Neural progenitor cell (in vitro differentiated cells): Measurements from ENCODE around the gene ATOH7. TPM values are rescaled to one million over a fixed set of nuclear protein-coding genes. Genes with fewer than 3 reads are reported as not detected.
"Not testable (repeated sequence)": the region's sequence is repeated elsewhere in the genome, so short reads cannot be mapped to it uniquely, and the experiment has no call there.

Experiments
- DNase-seq: peaks from one replicate; pipeline ENCODE4 v3.0.0-alpha.2; 2016; ENCODE audit warnings: low spot score
- H2AFZ ChIP-seq: fragments of 200-600 bp; sonication (generic); replicated peaks from 2 replicates; pipeline ENCODE4 v1.6.1; 2016; ENCODE audit warnings: antibody characterized with exemption
- H3F3A ChIP-seq: fragments of 200-600 bp; sonication (generic); 2 replicates; pipeline ENCODE4 v1.6.1; 2016; ENCODE audit warnings: antibody characterized with exemption, low read depth
- H3K27ac ChIP-seq: fragments of 200-600 bp; sonication (generic); 2 replicates; pipeline ENCODE4 v1.5.1; 2016; ENCODE audit warnings: mild to moderate bottlenecking
- H3K27me3 ChIP-seq: fragments of 200-600 bp; sonication (generic); 2 replicates; pipeline ENCODE4 v1.6.1; 2016; ENCODE audit warnings: mild to moderate bottlenecking, moderate library complexity
- H3K36me3 ChIP-seq: fragments of 200-600 bp; sonication (generic); 2 replicates; pipeline ENCODE4 v1.5.1; 2016
- H3K4me1 ChIP-seq: fragments of 200-600 bp; sonication (generic); 2 replicates; pipeline ENCODE4 v1.6.1; 2016; ENCODE audit warnings: mixed run types
- H3K4me2 ChIP-seq: fragments of 200-600 bp; sonication (generic); 2 replicates; pipeline ENCODE4 v1.6.1; 2016
- H3K4me3 ChIP-seq: fragments of 200-600 bp; sonication (generic); 2 replicates; pipeline ENCODE4 v1.5.1; 2016
- H3K79me2 ChIP-seq: fragments of 200-600 bp; sonication (generic); 2 replicates; pipeline ENCODE4 v1.6.1; 2016; ENCODE audit warnings: low read depth
- H3K9ac ChIP-seq: fragments of 200-600 bp; sonication (generic); 2 replicates; pipeline ENCODE4 v1.6.1; 2016
- H3K9me3 ChIP-seq: fragments of 200-600 bp; sonication (generic); 2 replicates; pipeline ENCODE4 v1.5.1; 2016; ENCODE audit warnings: low read depth
- H4K20me1 ChIP-seq: fragments of 200-600 bp; sonication (generic); 2 replicates; pipeline ENCODE4 v1.6.1; 2016; ENCODE audit warnings: low read depth
- H3K27ac Mint-ChIP-seq: 3 replicates; pipeline ENCODE4 v1.8.0; 2021; ENCODE audit warnings: mixed read lengths
- H3K27me3 Mint-ChIP-seq: 2 replicates; pipeline ENCODE4 v1.8.0; 2022; ENCODE audit warnings: low read depth, mild to moderate bottlenecking, inconsistent platforms, moderate library complexity, mixed read lengths; ENCODE audit not compliant: insufficient read depth
- H3K36me3 Mint-ChIP-seq: 3 replicates; pipeline ENCODE4 v1.8.0; 2021; ENCODE audit warnings: mixed read lengths
- H3K4me1 Mint-ChIP-seq: 3 replicates; pipeline ENCODE4 v1.8.0; 2021; ENCODE audit warnings: mixed read lengths
- H3K4me3 Mint-ChIP-seq: 3 replicates; pipeline ENCODE4 v1.8.0; 2021; ENCODE audit warnings: mild to moderate bottlenecking, moderate library complexity, mixed read lengths
- H3K9me3 Mint-ChIP-seq: 3 replicates; pipeline ENCODE4 v1.8.0; 2020; ENCODE audit warnings: mixed read lengths
- CTCF ChIP-seq: fragments of 200-600 bp; sonication (generic); IDR thresholded peaks from 2 replicates; pipeline ENCODE4 v1.5.1; 2017; ENCODE audit warnings: antibody characterized with exemption, mild to moderate bottlenecking
- EZH2 ChIP-seq: fragments of 200-600 bp; sonication (generic); IDR thresholded peaks from 2 replicates; pipeline ENCODE4 v1.6.1; 2017; ENCODE audit warnings: antibody characterized with exemption, mild to moderate bottlenecking, moderate library complexity
- EZH2phosphoT487 ChIP-seq: fragments of 200-600 bp; sonication (generic); IDR thresholded peaks from 2 replicates; pipeline ENCODE4 v1.6.1; 2017; ENCODE audit warnings: antibody characterized with exemption
- total RNA-seq: library from RNA; depleted of rRNA; stranded (reverse); fragments of >200 nt; gene quantifications from 2 replicates; pipeline ENCODE4 v1.2.3, GENCODE V29; 2015; ENCODE audit warnings: low replicate concordance

Gene ATOH7
- total RNA-seq, 1 donor from 2014 or later, result not detected

- Histone ChIP-seq H3K36me3 (no peaks in the 10 kb centered on the region), H3K79me2 (no peaks in the 10 kb centered on the region), H3K9me3 (no peaks in the 10 kb centered on the region), H3K4me2 (peak overlapping the region; percentile 61), H3K4me3 (no peak overlapping the region), H2AFZ (no peak overlapping the region), H3K9ac (no peak overlapping the region), H3K27ac (no peak overlapping the region), H3K4me1 (peaks cover 33% of the 10 kb centered on the region), H4K20me1 (no peaks in the 10 kb centered on the region), H3F3A (peaks cover 31% of the 10 kb centered on the region), H3K27me3 (no peaks in the 10 kb centered on the region)
- Mint-ChIP-seq H3K4me1 (peaks cover 14% of the 10 kb centered on the region), H3K27ac (no peak overlapping the region), H3K4me3 (peak overlapping the region; percentile 9), H3K9me3 (peaks cover 2% of the 10 kb centered on the region), H3K27me3 (peaks cover 11% of the 10 kb centered on the region), H3K36me3 (no peaks in the 10 kb centered on the region)
- DNase-seq, result peak; percentile 37
- TF ChIP-seq CTCF, result no peak
- no peak for TF ChIP-seq EZH2
- no peak for TF ChIP-seq EZH2phosphoT487
Observed at GRCh38 chr10:68251625-68252495, 19.9 kb upstream of the ATOH7 start.

- Histone ChIP-seq H3K4me2 (peak overlapping the region; percentile 61), H3F3A (peaks cover 31% of the 10 kb centered on the region), H3K9me3 (no peaks in the 10 kb centered on the region), H3K27me3 (no peaks in the 10 kb centered on the region), H3K27ac (no peak overlapping the region), H3K9ac (no peak overlapping the region), H3K36me3 (no peaks in the 10 kb centered on the region), H3K4me3 (no peak overlapping the region), H3K4me1 (peaks cover 33% of the 10 kb centered on the region), H3K79me2 (no peaks in the 10 kb centered on the region), H2AFZ (no peak overlapping the region), H4K20me1 (no peaks in the 10 kb centered on the region)
- Mint-ChIP-seq H3K4me1 (peaks cover 14% of the 10 kb centered on the region), H3K27ac (no peak overlapping the region), H3K36me3 (no peaks in the 10 kb centered on the region), H3K27me3 (peaks cover 11% of the 10 kb centered on the region), H3K4me3 (no peak overlapping the region), H3K9me3 (peaks cover 2% of the 10 kb centered on the region)
- peak; percentile 82 for DNase-seq
- no peak for TF ChIP-seq EZH2
- TF ChIP-seq EZH2phosphoT487, result peak; percentile 35
Observed at GRCh38 chr10:68251151-68251550, 19.2 kb upstream of the ATOH7 start.

GRCh38 chr10:68249297-68249696 lies 17.4 kb upstream of the ATOH7 start:
- Mint-ChIP-seq H3K9me3 (peaks cover 2% of the 10 kb centered on the region), H3K36me3 (no peaks in the 10 kb centered on the region), H3K27me3 (peaks cover 7% of the 10 kb centered on the region), H3K4me3 (no peak overlapping the region), H3K4me1 (peaks cover 14% of the 10 kb centered on the region), H3K27ac (no peak overlapping the region)
- Histone ChIP-seq H3K9me3 (no peaks in the 10 kb centered on the region), H3K79me2 (no peaks in the 10 kb centered on the region), H2AFZ (no peak overlapping the region), H3K4me2 (no peak overlapping the region), H3F3A (peaks cover 31% of the 10 kb centered on the region), H3K36me3 (no peaks in the 10 kb centered on the region), H3K9ac (no peak overlapping the region), H4K20me1 (no peaks in the 10 kb centered on the region), H3K4me3 (no peak overlapping the region), H3K27ac (no peak overlapping the region), H3K27me3 (no peaks in the 10 kb centered on the region), H3K4me1 (peaks cover 33% of the 10 kb centered on the region)
- no peak for DNase-seq
- no peak for TF ChIP-seq EZH2phosphoT487
- no peak for TF ChIP-seq CTCF
- TF ChIP-seq EZH2, result no peak

- Mint-ChIP-seq H3K4me1 (peaks cover 14% of the 10 kb centered on the region), H3K27me3 (peaks cover 8% of the 10 kb centered on the region), H3K4me3 (no peak overlapping the region), H3K9me3 (peaks cover 2% of the 10 kb centered on the region), H3K36me3 (no peaks in the 10 kb centered on the region), H3K27ac (no peak overlapping the region)
- Histone ChIP-seq H3K27me3 (no peaks in the 10 kb centered on the region), H3K4me3 (no peak overlapping the region), H3K27ac (no peak overlapping the region), H3F3A (peaks cover 25% of the 10 kb centered on the region), H3K9ac (no peak overlapping the region), H3K4me2 (no peak overlapping the region), H3K36me3 (no peaks in the 10 kb centered on the region), H2AFZ (no peak overlapping the region), H3K9me3 (no peaks in the 10 kb centered on the region), H3K4me1 (peaks cover 24% of the 10 kb centered on the region), H4K20me1 (no peaks in the 10 kb centered on the region), H3K79me2 (no peaks in the 10 kb centered on the region)
- no peak for DNase-seq
- TF ChIP-seq CTCF (no peak), EZH2phosphoT487 (no peak), EZH2 (no peak)
Observed at GRCh38 chr10:68247931-68248330, 16.0 kb upstream of the ATOH7 start.

DNA sequence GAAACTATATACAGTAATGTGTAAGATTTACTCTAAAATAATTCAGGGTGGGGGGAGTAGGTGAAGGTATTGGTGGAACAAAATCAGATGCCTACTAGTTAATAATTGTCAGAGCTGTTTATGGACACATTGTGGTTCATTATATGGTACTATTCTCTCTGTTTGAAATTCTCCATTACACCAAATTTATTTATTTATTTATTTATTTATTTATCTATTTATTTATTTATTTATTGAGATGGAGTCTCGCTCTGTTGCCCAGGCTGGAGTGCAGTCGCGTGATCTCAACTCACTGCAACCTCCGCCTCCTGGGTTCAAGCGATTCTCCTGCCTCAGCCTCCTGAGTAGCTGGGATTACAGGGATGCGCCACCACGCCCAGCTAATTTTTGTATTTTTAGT lies 14.5 kb upstream of the ATOH7 start:
- H3K4me2 ChIP-seq, H3K27ac Mint-ChIP-seq, H3K36me3 ChIP-seq, H2AFZ ChIP-seq, H3K9ac ChIP-seq, H3K4me3 Mint-ChIP-seq, H3F3A ChIP-seq, H3K4me1 ChIP-seq, H4K20me1 ChIP-seq, H3K4me3 ChIP-seq, H3K9me3 Mint-ChIP-seq, H3K9me3 ChIP-seq, H3K36me3 Mint-ChIP-seq, H3K79me2 ChIP-seq, H3K27ac ChIP-seq, H3K27me3 ChIP-seq, DNase-seq, H3K27me3 Mint-ChIP-seq, H3K4me1 Mint-ChIP-seq: not testable (repeated sequence)
